WTC11 (cell line): ENCODE results near the gene KRTAP4-2.

Experiments
- CREM ChIP-seq: sonication (generic); formaldehyde crosslinking; IDR thresholded peaks from 2 replicates; pipeline ENCODE4 v1.8.1; 2022; ENCODE audit warnings: mild to moderate bottlenecking, missing genetic modification reagents, moderate library complexity
- FOXJ3 ChIP-seq: sonication (generic); formaldehyde crosslinking; IDR thresholded peaks from 2 replicates; pipeline ENCODE4 v1.9.0; 2021; ENCODE audit warnings: missing genetic modification reagents, mild to moderate bottlenecking, borderline replicate concordance
- JUN ChIP-seq: sonication (generic); formaldehyde crosslinking; IDR thresholded peaks from 2 replicates; pipeline ENCODE4 v1.8.0; 2023; ENCODE audit warnings: mild to moderate bottlenecking, missing genetic modification reagents
- MLX ChIP-seq: sonication (generic); formaldehyde crosslinking; IDR thresholded peaks from 2 replicates; pipeline ENCODE4 v1.8.1; 2023; ENCODE audit warnings: mild to moderate bottlenecking, missing genetic modification reagents, moderate library complexity
- NR3C1 ChIP-seq: sonication (generic); formaldehyde crosslinking; conservative IDR thresholded peaks from 2 replicates; pipeline ENCODE4 v1.8.1; 2023; ENCODE audit warnings: low read depth, mild to moderate bottlenecking, missing genetic modification reagents
- SP1 ChIP-seq: sonication (generic); formaldehyde crosslinking; conservative IDR thresholded peaks from 2 replicates; pipeline ENCODE4 v1.8.1; 2022; ENCODE audit warnings: missing genetic modification reagents
- TEAD1 ChIP-seq: sonication (generic); formaldehyde crosslinking; IDR thresholded peaks from 2 replicates; pipeline ENCODE4 v1.8.0; 2022; ENCODE audit warnings: mild to moderate bottlenecking, missing genetic modification reagents
- TEAD4 ChIP-seq: sonication (generic); formaldehyde crosslinking; IDR thresholded peaks from 2 replicates; pipeline ENCODE4 v1.8.0; 2022; ENCODE audit warnings: mild to moderate bottlenecking, missing genetic modification reagents
- ZBTB21 ChIP-seq: sonication (generic); formaldehyde crosslinking; IDR thresholded peaks from 2 replicates; pipeline ENCODE4 v1.8.1; 2023; ENCODE audit warnings: mild to moderate bottlenecking, missing genetic modification reagents, borderline replicate concordance
- TF ChIP-seq, protein P1 (sequence below): fragments of 200-600 bp; IDR thresholded peaks from 2 replicates; pipeline ENCODE4 v1.8.0; 2022; ENCODE audit warnings: antibody characterized with exemption
- TF ChIP-seq, protein P2 (sequence below): sonication (generic); formaldehyde crosslinking; IDR thresholded peaks from 2 replicates; pipeline ENCODE4 v1.8.1; 2023; ENCODE audit warnings: mild to moderate bottlenecking, missing genetic modification reagents
- TF ChIP-seq, protein P3 (sequence below): sonication (generic); formaldehyde crosslinking; conservative IDR thresholded peaks from 2 replicates; pipeline ENCODE4 v1.8.1; 2022; ENCODE audit warnings: mild to moderate bottlenecking, missing genetic modification reagents

DNA sequence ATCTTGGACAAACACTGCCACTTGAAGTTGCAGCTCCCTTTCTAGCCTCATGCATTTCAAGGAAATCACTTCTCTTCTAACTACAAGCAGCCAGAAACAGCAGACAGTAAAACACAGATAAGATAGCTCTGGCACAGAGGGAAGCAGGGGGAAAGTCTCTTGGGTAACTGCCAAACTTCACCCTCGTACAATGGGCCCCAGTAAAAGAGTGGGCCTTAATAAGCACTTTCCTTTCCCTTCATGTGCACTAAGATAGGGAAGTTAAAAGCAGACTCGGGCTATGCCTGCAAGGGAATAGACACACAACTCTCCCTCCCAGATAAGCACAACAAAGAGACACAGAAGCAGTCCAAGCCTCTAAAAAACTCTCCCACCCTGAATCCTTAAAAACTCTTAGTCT, 24.2 kb downstream of the KRTAP4-2 start:
- TF ChIP-seq SP1 (no peak), ZBTB21 (CRISPR knock-in tag) (no peak), TEAD4 (CRISPR knock-in tag) (no peak), CREM (CRISPR knock-in tag) (no peak), MLX (CRISPR knock-in tag) (no peak), NR3C1 (no peak), JUN (no peak), FOXJ3 (no peak), TEAD1 (CRISPR knock-in tag) (no peak)
- TF ChIP-seq, protein P1, sequence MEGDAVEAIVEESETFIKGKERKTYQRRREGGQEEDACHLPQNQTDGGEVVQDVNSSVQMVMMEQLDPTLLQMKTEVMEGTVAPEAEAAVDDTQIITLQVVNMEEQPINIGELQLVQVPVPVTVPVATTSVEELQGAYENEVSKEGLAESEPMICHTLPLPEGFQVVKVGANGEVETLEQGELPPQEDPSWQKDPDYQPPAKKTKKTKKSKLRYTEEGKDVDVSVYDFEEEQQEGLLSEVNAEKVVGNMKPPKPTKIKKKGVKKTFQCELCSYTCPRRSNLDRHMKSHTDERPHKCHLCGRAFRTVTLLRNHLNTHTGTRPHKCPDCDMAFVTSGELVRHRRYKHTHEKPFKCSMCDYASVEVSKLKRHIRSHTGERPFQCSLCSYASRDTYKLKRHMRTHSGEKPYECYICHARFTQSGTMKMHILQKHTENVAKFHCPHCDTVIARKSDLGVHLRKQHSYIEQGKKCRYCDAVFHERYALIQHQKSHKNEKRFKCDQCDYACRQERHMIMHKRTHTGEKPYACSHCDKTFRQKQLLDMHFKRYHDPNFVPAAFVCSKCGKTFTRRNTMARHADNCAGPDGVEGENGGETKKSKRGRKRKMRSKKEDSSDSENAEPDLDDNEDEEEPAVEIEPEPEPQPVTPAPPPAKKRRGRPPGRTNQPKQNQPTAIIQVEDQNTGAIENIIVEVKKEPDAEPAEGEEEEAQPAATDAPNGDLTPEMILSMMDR = no peak
- TF ChIP-seq, protein P2, sequence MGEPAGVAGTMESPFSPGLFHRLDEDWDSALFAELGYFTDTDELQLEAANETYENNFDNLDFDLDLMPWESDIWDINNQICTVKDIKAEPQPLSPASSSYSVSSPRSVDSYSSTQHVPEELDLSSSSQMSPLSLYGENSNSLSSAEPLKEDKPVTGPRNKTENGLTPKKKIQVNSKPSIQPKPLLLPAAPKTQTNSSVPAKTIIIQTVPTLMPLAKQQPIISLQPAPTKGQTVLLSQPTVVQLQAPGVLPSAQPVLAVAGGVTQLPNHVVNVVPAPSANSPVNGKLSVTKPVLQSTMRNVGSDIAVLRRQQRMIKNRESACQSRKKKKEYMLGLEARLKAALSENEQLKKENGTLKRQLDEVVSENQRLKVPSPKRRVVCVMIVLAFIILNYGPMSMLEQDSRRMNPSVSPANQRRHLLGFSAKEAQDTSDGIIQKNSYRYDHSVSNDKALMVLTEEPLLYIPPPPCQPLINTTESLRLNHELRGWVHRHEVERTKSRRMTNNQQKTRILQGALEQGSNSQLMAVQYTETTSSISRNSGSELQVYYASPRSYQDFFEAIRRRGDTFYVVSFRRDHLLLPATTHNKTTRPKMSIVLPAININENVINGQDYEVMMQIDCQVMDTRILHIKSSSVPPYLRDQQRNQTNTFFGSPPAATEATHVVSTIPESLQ (CRISPR knock-in tag) = no peak
- TF ChIP-seq, protein P3, sequence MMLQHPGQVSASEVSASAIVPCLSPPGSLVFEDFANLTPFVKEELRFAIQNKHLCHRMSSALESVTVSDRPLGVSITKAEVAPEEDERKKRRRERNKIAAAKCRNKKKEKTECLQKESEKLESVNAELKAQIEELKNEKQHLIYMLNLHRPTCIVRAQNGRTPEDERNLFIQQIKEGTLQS (CRISPR knock-in tag) = no peak
